IPS-11a (cell line): ENCODE data around the gene ENPP7.

ENCODE experiments used
- H3K4me3 ChIP-seq: one replicate; pipeline ENCODE4 v1.5.1; 2013; ENCODE audit warnings: low read depth, low read length, control low read depth

Gene ENPP7

GRCh38 chr17:79776376-79777119, 45.8 kb downstream of the ENPP7 start:
- peak overlapping the region; percentile 24 for H3K4me3 ChIP-seq

DNA sequence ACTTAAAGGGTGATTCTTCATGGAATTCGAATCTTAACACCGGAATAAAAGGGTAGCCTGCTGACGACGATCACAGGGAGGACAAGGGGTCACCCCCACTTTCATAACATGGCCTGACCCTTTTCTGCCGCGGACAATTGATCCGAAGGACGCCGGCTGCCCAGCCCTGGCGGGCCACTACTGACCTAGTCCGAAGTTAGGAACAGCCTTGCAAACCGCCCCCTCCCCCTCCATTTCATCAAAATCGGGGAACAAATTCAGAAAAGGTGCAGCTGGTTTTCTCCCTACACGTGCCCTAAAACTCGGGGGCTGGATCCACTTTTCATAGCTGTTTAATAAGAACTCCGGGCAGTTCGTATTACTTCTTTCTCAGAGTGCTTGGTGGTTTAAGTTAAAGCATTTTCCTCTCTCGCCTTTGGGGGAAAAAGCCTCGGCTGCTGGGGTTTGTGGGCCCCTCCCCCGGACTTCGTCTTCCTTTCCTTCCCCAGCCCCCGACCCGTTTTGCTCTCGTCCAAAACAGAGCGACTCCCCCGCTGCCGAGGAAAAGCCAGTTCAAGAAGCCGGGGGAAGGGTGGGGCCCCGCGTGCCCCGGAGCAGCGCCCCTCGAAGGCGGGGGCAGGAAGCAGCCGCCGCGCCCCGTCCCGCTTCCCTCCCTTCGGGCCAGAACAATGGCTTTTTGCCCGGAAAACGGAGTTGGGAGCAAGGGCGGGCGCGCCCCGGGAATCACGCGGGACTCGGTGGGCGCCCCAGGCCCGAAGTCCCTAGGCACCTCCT, 46.6 kb downstream of the ENPP7 start:
- H3K4me3 ChIP-seq: peak overlapping the region; percentile 24

GRCh38 chr17:79777894-79778503, 47.3 kb downstream of the ENPP7 start, which contains the start of gene CBX2:
CBX2 (plus strand) TSS chr17:79778148; CDS start chr17:79778236, 88 bp downstream.
- H3K4me3 ChIP-seq: peak within 1 kb of the TSS; percentile 61

GRCh38 chr17:79778504-79779083, 47.9 kb downstream of the ENPP7 start:
- peak overlapping the region; percentile 61 for H3K4me3 ChIP-seq

DNA sequence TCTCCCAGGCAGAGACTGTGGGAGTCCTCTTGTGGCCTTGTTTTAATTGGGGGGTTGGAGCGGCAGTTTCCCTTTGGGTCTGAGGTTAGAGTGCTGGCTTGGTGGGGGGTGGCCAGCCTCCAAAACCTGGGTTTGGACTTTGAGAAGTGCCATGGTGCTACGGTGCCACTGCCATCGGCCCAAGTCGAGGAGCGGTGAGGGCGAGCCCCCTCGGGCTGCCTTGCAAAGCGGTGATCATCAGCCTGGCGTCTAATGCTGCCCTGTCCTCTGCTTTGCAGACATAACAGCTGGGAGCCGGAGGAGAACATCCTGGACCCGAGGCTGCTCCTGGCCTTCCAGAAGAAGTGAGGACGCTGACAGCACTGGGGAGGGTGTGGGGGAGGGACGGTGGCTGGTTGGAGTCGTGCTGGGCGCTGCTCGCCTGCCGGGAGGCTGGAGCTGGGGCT, 48.4 kb downstream of the ENPP7 start:
- H3K4me3 ChIP-seq: peak overlapping the region; percentile 61

DNA sequence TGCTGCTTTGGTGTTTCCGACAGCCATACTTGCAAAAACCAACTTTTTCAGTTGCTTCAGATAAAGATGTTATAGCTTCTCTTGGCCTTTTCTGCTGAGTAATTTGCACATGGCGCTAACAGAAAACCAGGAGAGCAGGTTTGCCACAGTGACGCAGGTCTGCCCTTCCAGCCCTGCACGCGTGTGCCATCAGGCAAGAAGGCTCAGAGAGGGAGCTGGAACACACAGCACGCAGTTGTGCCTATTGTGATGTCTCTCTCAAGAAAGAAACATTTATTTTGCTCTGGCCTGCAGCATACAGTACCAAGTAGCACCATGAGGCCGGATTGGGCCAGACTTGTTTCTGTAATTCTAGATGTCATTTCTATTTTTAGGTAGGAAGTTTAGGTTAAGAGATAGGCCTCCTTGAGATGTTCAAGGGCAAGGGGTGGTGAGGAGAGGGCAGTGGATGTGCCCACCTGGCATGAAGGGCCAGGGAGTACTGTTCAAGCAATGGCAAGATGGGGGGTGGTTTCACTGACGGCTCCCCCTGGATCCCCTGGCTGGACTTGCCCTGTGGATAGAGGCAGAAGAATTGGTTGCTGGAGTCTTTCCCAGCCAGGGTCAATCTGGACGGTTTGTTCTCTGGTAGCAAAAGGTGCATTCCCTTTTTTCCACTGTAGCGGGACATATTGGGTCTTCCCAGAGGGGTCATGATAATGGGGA, 49.1 kb downstream of the ENPP7 start:
- H3K4me3 ChIP-seq: no peak overlapping the region

DNA sequence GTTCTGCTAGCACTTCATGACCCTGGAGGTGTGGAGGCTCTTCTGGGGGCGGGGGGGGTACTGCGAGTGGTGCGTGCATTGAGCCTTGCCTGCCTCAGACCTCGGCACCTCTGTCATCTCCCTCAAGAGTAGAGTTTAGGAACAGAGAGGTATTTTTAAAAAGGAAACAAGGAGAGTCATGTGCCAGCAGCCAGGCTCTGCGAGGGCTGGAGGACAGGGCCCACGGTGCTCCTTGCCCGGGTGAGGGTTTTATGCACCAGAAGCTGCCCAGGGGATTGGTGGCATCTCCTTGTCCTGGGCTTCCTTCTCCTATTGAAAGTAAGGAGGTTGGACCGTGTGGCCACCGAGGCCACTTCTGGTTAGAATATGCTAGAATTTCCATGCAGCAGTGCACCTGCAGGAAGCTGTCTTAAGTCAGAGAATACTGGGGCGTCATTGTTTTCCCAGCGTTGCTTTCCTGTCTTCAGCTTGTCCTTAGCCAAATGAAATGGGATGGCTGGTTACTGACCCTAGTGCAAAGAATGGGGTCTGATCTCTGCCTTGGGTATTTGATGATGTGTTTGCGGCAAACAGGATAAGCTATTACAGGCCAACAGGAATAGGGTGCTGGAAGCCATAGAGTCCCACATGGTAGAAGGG, 50.4 kb downstream of the ENPP7 start:
- H3K4me3 ChIP-seq: no peak overlapping the region

DNA sequence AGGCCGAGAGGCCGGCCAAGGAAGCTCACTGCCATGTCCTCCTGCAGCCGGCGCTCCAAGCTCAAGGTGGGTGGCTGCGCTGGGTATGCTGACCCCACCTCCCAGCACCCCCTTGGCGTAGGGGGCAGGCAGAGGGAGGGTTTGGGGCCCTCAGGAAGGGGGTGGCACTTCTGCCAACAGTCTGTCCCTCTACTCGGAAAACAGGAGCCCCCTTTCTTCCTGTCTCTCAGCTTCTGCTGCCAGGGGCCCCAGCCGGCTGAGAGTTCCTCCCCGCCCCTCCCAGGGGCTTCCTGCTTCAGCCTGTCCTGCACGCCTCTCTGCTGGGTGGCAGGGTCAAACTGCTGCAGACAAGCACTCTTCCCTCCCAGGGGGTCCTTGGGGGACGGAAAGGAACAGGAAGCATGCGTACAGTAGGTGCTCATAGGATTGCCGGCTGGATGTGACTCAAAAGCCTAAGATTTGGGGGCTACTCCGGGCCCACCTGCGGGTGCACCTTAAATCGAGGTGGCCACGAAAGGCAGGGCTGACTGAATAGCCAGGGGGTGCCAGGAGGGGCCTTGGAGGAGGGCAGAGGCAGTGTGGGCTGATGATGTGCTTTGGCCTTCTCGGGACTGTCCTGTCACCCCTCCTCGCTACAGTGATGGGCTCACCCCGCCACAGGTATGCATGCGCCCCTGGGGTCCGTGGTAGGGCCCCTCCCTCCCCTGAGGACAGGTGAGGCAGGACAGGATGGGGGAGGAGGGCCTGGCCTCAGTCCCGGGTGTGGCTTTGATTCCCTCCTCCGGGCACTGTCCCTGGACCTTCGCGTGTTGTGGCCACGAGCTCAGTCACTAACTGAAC, 51.2 kb downstream of the ENPP7 start:
- peak overlapping the region; percentile 2 for H3K4me3 ChIP-seq

GRCh38 chr17:79783891-79784290, 53.1 kb downstream of the ENPP7 start:
- no peak overlapping the region for H3K4me3 ChIP-seq

DNA sequence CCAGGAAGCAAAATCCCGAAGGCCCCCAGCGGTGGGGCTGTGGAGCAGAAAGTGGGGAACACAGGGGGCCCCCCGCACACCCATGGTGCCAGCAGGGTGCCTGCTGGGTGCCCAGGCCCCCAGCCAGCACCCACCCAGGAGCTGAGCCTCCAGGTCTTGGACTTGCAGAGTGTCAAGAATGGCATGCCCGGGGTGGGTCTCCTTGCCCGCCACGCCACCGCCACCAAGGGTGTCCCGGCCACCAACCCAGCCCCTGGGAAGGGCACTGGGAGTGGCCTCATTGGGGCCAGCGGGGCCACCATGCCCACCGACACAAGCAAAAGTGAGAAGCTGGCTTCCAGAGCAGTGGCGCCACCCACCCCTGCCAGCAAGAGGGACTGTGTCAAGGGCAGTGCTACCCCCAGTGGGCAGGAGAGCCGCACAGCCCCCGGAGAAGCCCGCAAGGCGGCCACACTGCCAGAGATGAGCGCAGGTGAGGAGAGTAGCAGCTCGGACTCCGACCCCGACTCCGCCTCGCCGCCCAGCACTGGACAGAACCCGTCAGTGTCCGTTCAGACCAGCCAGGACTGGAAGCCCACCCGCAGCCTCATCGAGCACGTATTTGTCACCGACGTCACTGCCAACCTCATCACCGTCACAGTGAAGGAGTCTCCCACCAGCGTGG, 53.7 kb downstream of the ENPP7 start:
- H3K4me3 ChIP-seq: no peak overlapping the region

- H3K4me3 ChIP-seq: no peak overlapping the region
Observed at GRCh38 chr17:79785017-79785899, 54.5 kb downstream of the ENPP7 start.

DNA sequence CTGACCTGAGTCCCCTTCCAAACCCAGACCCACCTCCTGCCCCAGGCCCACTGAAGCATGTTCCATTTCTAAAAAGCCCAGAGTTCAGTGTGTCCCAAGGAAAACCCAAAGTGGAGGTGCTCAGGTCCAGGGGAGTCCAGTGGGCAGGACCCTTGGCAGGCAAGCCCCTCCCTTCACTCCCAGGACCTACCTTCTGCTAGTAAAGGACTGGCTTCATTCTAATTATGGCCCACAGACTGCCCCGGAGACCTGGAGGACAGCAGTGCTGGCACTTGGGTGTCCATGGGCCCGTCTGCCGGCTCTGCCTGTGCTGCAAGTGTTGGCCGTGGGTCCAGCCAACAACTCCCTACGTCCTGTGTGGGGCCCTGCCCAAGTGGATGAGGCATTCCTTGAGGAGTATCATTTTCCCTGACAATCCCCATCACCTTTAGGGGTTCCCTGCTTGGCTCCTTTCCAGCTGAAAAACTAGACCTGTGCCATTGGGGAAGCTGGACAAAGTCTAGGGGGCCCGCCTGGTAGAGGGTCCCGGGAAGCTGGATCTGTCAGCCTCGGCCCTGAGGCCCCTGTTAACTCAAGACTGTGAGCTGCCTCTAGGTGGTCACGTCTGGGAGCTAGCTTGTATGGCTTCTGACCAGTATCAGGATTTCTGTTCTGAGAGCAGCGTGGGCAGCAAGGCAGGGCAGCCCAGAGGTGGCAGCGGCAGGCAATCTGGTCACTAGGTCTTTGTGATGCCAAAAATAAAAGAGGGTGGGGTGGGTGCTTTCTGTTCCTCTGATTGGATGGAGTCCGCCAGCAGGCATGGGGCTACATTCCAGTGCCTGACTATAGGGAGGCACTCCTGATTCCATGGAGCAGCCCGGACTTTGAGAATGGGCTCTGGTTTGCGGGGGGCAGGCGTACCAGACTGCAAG, 55.4 kb downstream of the ENPP7 start:
- no peak overlapping the region for H3K4me3 ChIP-seq

DNA sequence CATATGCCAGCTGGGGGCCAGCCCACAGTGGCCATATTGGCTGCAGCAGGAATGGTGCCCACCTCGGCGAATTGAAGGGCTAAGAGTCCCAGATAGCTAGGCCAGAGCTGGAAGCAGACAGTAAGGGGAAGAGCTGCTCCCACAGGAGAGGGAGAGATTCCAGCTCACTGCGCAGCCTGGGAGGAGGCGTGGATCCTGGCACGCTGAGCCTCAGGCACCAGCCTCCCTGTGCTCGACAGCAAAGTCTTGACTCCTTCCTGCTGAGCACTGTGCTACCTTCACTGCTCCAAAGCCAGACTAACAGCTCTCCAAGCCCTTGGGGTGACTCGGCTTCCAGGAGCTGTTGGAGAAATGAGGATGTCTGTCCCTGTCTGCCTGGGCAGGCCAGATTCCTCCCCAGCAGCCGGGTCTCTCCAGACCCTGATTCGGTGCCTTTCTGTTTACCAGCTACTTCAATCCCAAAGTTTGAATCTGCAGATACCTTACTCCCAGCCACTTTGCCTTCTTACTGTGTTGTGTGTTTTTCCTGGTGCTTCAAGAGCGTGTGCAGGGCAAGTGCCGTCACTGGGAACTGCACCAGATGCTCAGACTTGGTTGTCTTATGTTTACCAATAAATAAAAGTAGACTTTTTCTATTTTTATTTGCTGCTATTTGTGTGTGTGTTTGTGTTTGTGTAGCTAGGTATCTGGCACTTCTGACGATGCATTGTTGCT, 56.3 kb downstream of the ENPP7 start:
- no peak overlapping the region for H3K4me3 ChIP-seq

DNA sequence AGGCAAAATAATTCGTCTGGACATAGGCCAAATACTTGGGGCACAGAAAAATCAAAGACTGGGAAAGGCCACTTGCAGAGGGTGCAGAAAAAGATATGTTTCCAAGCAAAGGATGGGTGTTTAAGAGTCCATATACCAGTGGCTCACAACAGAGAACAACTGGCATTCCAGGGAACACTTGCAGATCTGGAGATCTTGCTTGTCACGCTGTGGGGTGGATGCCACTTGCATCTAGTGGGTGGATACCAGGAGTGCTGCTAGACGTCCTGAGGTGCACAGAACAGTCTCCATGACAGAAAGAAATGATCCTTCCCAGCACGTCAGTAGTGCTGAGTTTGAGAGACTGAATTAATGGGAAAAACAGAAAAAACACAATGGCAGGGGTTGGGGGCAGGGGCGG, 57.7 kb downstream of the ENPP7 start:
- H3K4me3 ChIP-seq: no peak overlapping the region

DNA sequence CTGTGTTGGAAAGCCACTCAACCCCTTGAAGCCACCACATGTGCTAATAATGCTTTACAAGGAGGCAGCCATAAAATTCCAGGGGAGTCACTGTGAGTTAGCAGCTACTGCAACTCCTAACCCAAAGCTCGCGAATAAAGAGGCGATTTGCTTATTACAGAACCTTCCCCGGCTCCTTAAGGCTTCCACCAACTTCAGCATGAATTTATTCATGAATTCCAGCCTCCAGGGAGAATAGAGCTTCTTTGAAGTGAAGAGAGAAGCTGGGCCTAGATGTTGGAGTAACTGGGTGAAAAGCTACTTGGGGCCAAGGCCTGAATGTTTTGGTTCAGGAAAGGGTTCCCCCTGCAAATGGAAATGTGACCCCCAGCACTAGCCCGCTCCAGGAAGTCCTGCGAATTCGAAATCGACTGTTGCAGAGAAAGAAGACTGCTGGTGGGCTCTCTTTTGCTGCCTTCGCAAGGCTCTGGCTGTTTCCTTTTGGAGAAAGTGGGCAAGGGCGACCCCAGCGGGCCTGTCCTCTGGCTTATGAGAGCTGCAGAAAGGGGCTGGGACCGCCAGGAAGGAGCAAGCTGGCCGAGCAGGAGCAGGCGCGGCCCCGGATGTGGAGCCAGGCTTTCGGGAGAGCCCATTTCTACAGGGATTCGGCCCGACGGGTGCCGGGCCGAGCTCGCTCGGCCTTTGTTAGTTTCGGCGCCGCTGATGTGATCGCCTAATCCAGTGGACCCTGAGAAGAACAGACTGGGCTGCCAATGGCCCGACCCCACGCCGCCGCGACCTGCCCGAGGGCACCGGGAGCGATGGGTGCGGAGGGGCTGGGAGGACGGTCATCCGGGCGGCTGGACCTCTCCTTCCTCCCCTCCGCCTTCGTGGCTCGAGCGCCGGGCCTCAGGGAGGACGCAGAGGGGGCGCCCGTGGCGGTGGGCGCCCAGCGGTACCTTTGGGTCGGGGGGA, 58.5 kb downstream of the ENPP7 start:
- H3K4me3 ChIP-seq: peak overlapping the region; percentile 13
